Lung (tissue), 12 donors: Measurements from ENCODE around the gene DUOX1. TPM values are rescaled to one million over a fixed set of nuclear protein-coding genes. Genes with fewer than 3 reads are reported as not detected.

ENCODE experiments used
- ATAC-seq: fragments of 200-7000 bp; cut with Tn5 transposase; one replicate; pipeline ENCODE4 v1.9.1; 2020; ENCODE audit warnings: moderate number of reproducible peaks; ENCODE audit not compliant: insufficient read depth, low FRiP score
- DNase-seq, 3 donors: peaks; one replicate each; pipeline ENCODE4 v3.0.0-alpha.2; 2013 to 2017
- H3K27ac ChIP-seq, 2 donors: one replicate each; pipeline ENCODE4 v1.5.1; 2013; ENCODE audit warnings: mild to moderate bottlenecking in 2 of 2, moderate library complexity in 2 of 2, control low read depth in 1 of 2, inconsistent platforms in 1 of 2, low read depth in 1 of 2, low read length in 1 of 2
- H3K27me3 ChIP-seq, 3 donors: one replicate each; pipeline ENCODE4 v1.5.1; 2013; ENCODE audit warnings: low read length in 2 of 3; ENCODE audit not compliant: control insufficient read depth in 3 of 3, insufficient read depth in 3 of 3
- H3K36me3 ChIP-seq, 4 donors: one replicate each; pipeline ENCODE4 v1.5.1; 2013; ENCODE audit warnings: low read length in 4 of 4, mild to moderate bottlenecking in 1 of 4, moderate library complexity in 1 of 4; ENCODE audit not compliant: control insufficient read depth in 4 of 4, insufficient read depth in 4 of 4
- H3K4me1 ChIP-seq, 5 donors: one replicate each; pipeline ENCODE4 v1.5.1; 2013; ENCODE audit warnings: low read length in 5 of 5, mild to moderate bottlenecking in 2 of 5, moderate library complexity in 1 of 5; ENCODE audit not compliant: control insufficient read depth in 5 of 5, insufficient read depth in 5 of 5
- H3K4me3 ChIP-seq: one replicate; pipeline ENCODE4 v1.5.1; 2013; ENCODE audit warnings: mild to moderate bottlenecking, control low read depth, moderate library complexity
- H3K9ac ChIP-seq, 2 donors: one replicate each; pipeline ENCODE4 v1.5.1; 2013; ENCODE audit warnings: low read length in 2 of 2, control low read depth in 1 of 2; ENCODE audit not compliant: insufficient read depth in 1 of 2
- H3K9me3 ChIP-seq, 4 donors: one replicate each; pipeline ENCODE4 v1.5.1; 2013; ENCODE audit warnings: low read length in 3 of 4, mild to moderate bottlenecking in 1 of 4, moderate library complexity in 1 of 4; ENCODE audit not compliant: control insufficient read depth in 4 of 4, insufficient read depth in 3 of 4
- WGBS, 2 donors: extraction: QIAGEN DNeasy Blood & Tissue Kit; methylation state at CpG; one replicate each; pipeline ENCODE4 v1.1.7; 2013; 5-methylcytosine and 5-hydroxymethylcytosine counted together
- polyA plus RNA-seq, 2 donors: library from polyadenylated mRNA; stranded (reverse); fragments of 200-250 nt; gene quantifications; one replicate each; pipeline ENCODE4 v1.2.1, GENCODE V29; 2013
- total RNA-seq, 2 donors: library from RNA; depleted of rRNA in 1 of 2; stranded (reverse); fragments of >200 nt in 1 of 2; gene quantifications; one replicate each; pipeline ENCODE4 v1.2.1, GENCODE V29; 2014 to 2021
- TF ChIP-seq, protein P1 (sequence below): IDR thresholded peaks from 2 replicates; pipeline ENCODE4 v1.5.1; 2012; ENCODE audit warnings: mild to moderate bottlenecking; ENCODE audit errors: control extremely low read depth, extremely low read depth
- donor health status: control.
- donor health status: control.
- donor health status: Bipolar disorder and iron deficiency.
- donor health status: healthy.
- donor health status: DM: yes; HTN: yes; CAD: no.

DUOX1 gene
- total and polyA plus RNA-seq, 4 donors = 61.7 to 363 (median 115) TPM

DNA sequence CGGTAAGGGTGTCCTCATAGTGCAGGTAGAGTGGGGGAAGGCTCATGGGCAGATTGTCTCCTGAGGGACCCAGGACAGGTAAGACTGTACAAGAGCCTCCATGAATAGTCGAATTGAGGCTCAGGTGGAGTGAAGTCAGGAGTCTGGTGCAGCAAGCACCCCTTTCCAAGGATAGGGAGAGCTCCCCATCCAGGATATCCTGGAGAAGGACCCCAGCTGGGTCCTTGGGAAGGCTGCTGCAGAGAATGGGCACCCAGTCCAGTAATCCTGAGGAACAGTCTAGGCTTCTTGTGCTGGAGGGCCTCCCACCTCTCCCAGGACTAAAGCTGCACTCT, 15.1 kb upstream of the DUOX1 start:
- no peak overlapping the region for H3K4me3 ChIP-seq

DNA sequence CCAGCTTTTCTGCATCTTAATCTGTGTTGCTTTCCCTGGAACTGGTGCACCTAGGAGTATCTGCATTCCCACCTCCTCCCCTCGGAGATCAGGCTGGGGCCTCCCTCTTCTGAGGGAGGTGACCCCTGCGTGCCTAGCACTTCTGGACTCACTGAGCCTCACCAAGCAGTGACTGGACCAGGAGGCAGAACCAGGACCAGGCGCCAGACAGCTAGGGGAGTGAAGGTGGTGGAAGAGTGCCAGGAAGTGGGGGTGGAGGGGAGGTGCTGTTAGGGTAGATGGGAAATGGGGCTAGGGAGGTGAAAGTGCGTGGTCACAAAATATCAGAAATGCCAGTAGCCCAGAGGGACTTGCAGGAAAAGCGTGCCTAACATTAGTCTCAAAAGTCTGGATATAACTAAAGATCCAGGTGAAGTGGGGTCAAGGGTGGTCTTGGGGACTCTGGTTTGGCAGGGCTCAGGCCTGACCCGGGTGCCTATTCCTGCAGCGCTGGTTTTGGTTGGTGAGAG, 14.4 kb upstream of the DUOX1 start:
- H3K36me3 ChIP-seq = peaks cover 0 to 2% (median 0%) of the 10 kb centered on the region in 4 donors
- no peak overlapping the region for H3K4me3 ChIP-seq
- no peak overlapping the region for H3K27ac ChIP-seq
- H3K9me3 ChIP-seq = peaks cover 0 to 14% (median 0%) of the 10 kb centered on the region in 4 donors
- no peak for ATAC-seq
- 53 to 55% methylated on average over 7 of the region's 7 CpGs for WGBS, 2 donors
- no peak for DNase-seq
- TF ChIP-seq, protein P1, sequence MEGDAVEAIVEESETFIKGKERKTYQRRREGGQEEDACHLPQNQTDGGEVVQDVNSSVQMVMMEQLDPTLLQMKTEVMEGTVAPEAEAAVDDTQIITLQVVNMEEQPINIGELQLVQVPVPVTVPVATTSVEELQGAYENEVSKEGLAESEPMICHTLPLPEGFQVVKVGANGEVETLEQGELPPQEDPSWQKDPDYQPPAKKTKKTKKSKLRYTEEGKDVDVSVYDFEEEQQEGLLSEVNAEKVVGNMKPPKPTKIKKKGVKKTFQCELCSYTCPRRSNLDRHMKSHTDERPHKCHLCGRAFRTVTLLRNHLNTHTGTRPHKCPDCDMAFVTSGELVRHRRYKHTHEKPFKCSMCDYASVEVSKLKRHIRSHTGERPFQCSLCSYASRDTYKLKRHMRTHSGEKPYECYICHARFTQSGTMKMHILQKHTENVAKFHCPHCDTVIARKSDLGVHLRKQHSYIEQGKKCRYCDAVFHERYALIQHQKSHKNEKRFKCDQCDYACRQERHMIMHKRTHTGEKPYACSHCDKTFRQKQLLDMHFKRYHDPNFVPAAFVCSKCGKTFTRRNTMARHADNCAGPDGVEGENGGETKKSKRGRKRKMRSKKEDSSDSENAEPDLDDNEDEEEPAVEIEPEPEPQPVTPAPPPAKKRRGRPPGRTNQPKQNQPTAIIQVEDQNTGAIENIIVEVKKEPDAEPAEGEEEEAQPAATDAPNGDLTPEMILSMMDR = no peak
- H3K9ac ChIP-seq = no peak overlapping the region
- H3K4me1 ChIP-seq = peaks cover 0 to 20% (median 0%) of the 10 kb centered on the region in 5 donors
- peaks cover 13 to 66% (median 59%) of the 10 kb centered on the region in 3 donors for H3K27me3 ChIP-seq

More for the DNA sequence above, 15.1 kb upstream of the DUOX1 start:
- DNase-seq (no peak), ATAC-seq (no peak)
- Histone ChIP-seq H3K36me3 (peaks cover 0 to 1% (median 0%) of the 10 kb centered on the region in 4 donors), H3K27ac (no peak overlapping the region), H3K9ac (no peak overlapping the region), H3K9me3 (peaks cover 0 to 14% (median 0%) of the 10 kb centered on the region in 4 donors), H3K27me3 (peaks cover 13 to 72% (median 65%) of the 10 kb centered on the region in 3 donors), H3K4me1 (peaks cover 0 to 20% (median 0%) of the 10 kb centered on the region in 5 donors)
- WGBS, 2 donors = 8 to 16% methylated on average over 2 of the region's 2 CpGs
- TF ChIP-seq, protein P1 = no peak

DNA sequence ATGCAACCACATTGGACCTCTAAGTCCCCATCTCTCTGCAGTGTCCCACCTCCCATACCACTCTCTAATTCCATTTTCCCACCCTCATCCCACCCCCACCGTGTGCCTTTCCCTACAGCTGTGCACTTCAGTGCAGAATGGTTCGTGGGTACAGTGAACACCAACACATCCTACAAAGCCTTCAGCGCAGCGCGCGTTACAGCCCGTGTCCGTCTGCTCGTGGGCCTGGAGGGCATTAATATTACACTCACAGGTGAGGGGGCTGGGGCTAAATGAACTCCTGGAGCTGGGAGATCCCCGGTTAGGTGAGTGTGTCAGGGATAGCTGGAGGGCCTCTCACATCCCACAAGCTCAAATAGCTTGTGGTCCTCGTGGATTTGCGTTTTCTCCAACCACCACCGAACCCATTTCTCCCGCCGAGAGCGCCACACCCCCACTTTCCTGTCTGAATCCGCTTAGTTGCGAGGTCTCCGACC, 13.8 kb upstream of the DUOX1 start:
- Histone ChIP-seq H3K27ac (no peak overlapping the region), H3K9me3 (peaks cover 0 to 16% (median 0%) of the 10 kb centered on the region in 4 donors), H3K27me3 (peaks cover 13 to 61% (median 57%) of the 10 kb centered on the region in 3 donors), H3K4me1 (peaks cover 0 to 20% (median 0%) of the 10 kb centered on the region in 5 donors), H3K9ac (no peak overlapping the region), H3K4me3 (no peak overlapping the region), H3K36me3 (peaks cover 0 to 3% (median 0%) of the 10 kb centered on the region in 4 donors)
- 15 to 18% methylated on average over 19 of the region's 19 CpGs for WGBS, 2 donors
- DNase-seq (no peak), ATAC-seq (no peak)
- TF ChIP-seq, protein P1 = no peak
